Thyroid gland (tissue), 4 donors: ENCODE measurements around the gene CREBBP. TPM values are rescaled to one million over a fixed set of nuclear protein-coding genes. Genes with fewer than 3 reads are reported as not detected.

Experiments used
- DNase-seq, 2 donors: peaks; one replicate each; pipeline ENCODE4 v3.0.0-alpha.2; 2019
- H3K27ac ChIP-seq, 3 donors: fragments of 200-600 bp; sonication (generic); 1 replicate in 2 of 3; 2 replicates in 1 of 3; pipeline ENCODE4 v1.5.1; 2016 to 2019; ENCODE audit warnings: mild to moderate bottlenecking in 1 of 3, moderate library complexity in 1 of 3
- H3K27me3 ChIP-seq: fragments of 200-600 bp; sonication (generic); one replicate; pipeline ENCODE4 v1.5.1; 2019
- H3K36me3 ChIP-seq, 2 donors: fragments of 200-600 bp; sonication (generic); one replicate each; pipeline ENCODE4 v1.5.1; 2016 to 2019
- H3K4me1 ChIP-seq, 2 donors: fragments of 200-600 bp; sonication (generic); one replicate each; pipeline ENCODE4 v1.5.1; 2017 to 2019
- H3K4me3 ChIP-seq, 3 donors: fragments of 200-600 bp; sonication (generic); replicated peaks in 1 of 3; 1 replicate in 2 of 3; 2 replicates in 1 of 3; pipeline ENCODE4 v1.5.1; 2016; ENCODE audit warnings: mild to moderate bottlenecking in 1 of 3
- H3K9me3 ChIP-seq: fragments of 200-600 bp; sonication (generic); one replicate; pipeline ENCODE4 v1.5.1; 2017
- POLR2A ChIP-seq, 2 donors: fragments of 450-650 bp; IDR thresholded peaks; one replicate each; pipeline ENCODE4 v1.6.1; 2017; ENCODE audit warnings: antibody characterized with exemption in 2 of 2, mild to moderate bottlenecking in 2 of 2, moderate library complexity in 1 of 2
- WGBS, 2 donors: methylation state at CpG; one replicate each; pipeline ENCODE4 v1.1.5; 2017; 5-methylcytosine and 5-hydroxymethylcytosine counted together
- intact Hi-C: fragments of 100-400 bp; cut with DNase I; formaldehyde crosslinking; loops from one replicate; pipeline ENCODE4 v1.15.1; 2023
- total RNA-seq, 4 donors: library from RNA; depleted of rRNA; stranded (reverse); fragments of >200 nt; gene quantifications; one replicate each; pipeline ENCODE4 v1.2.3, GENCODE V29; 2016
- TF ChIP-seq, protein P1 (sequence below), 6 experiments: fragments of 200-600 bp in 3 of 6; fragments of 450-650 bp in 3 of 6; sonication (generic) in 3 of 6; IDR thresholded peaks; one replicate each; pipeline ENCODE4 v1.5.1; 2016 to 2019; ENCODE audit warnings: antibody characterized with exemption in 6 of 6, mild to moderate bottlenecking in 2 of 6, inconsistent platforms in 1 of 6, moderate library complexity in 1 of 6

Gene CREBBP
- total RNA-seq, 4 donors from 2014 or later = 52.5 to 157 (median 75.9) TPM

DNA sequence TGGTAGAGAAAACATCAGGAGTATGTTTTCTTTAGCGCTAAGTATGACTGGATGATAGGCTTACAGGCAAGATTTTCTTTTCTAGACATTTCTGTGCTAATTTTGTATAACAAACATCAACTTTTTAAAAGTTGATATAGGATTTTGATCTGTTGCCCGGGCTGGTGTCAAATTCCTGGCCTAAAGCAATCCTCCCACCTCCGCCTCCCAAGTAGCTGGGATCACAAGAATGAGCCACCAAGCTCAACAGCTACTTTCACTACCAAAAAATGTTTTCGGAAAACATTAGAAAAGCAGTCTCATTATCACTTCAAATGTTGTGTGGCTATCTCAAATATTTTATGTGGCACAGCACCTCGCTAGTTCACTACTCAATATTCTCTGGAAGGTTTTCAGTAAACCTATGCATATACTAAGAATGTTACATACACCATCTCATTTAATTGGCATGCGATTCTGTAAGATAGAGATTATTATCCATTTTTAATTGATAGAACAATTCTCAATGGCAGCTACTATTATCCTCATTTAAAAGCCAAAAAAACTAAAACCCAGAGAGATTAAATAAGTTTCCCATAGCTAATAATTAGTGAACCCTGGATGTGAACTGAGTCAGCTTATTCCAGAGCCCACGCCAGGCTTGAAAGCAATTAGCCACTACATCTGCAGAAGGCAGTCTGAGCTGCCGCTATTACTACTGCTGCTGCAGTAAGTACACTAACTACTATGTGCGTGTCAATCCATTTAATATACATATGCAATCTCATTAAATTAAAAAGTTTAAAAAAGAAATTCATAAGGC is 41.7 kb downstream of the CREBBP start:
- 83 to 87% methylated on average over 9 of the region's 9 CpGs for WGBS, 2 donors
- no peaks in the 10 kb centered on the region for H3K27me3 ChIP-seq
- DNase-seq = no peak
- no peak overlapping the region for H3K27ac ChIP-seq
- TF ChIP-seq POLR2A (IDR thresholded peaks at IDR 0.05) = no peak
- TF ChIP-seq, protein P1, sequence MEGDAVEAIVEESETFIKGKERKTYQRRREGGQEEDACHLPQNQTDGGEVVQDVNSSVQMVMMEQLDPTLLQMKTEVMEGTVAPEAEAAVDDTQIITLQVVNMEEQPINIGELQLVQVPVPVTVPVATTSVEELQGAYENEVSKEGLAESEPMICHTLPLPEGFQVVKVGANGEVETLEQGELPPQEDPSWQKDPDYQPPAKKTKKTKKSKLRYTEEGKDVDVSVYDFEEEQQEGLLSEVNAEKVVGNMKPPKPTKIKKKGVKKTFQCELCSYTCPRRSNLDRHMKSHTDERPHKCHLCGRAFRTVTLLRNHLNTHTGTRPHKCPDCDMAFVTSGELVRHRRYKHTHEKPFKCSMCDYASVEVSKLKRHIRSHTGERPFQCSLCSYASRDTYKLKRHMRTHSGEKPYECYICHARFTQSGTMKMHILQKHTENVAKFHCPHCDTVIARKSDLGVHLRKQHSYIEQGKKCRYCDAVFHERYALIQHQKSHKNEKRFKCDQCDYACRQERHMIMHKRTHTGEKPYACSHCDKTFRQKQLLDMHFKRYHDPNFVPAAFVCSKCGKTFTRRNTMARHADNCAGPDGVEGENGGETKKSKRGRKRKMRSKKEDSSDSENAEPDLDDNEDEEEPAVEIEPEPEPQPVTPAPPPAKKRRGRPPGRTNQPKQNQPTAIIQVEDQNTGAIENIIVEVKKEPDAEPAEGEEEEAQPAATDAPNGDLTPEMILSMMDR (IDR thresholded peaks at IDR 0.05) = no peak
- intact Hi-C loops = no loop called here
- H3K4me1 ChIP-seq = peaks cover 27 to 38% of the 10 kb centered on the region in 2 donors
- no peaks in the 10 kb centered on the region for H3K36me3 ChIP-seq
- H3K4me3 ChIP-seq = no peak overlapping the region
- no peaks in the 10 kb centered on the region for H3K9me3 ChIP-seq

DNA sequence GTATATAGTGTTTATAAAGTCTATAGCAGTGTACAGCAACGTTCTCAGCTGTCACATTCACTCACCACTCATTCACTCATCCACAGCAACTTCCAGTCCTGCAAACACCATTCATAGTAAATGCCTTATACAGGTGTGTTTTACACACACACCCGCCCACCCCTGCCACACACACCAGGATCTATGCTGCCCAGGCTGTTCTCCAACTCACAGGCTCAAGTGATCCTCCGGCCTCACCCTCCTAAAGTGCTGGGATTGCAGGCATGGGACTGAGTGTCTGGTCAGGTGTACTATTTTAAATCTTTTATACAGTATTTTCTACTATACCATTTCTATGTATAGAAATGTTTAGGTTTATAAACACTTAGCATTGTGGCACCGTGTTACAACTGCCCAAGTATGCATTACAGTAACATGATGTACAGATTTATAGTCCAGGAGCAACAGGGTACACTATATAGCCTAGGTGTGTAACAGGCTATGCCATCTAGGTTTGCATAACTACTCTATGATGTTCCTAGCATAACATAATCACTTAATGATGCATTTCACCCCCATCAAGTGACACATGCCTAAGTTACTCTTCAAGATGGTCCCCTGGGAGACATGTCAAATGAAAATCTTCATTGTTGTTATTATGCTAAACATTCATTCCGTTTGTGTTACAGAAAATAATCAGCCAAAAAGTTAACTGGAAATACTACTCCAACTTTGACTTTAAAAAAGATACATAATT is 42.5 kb downstream of the CREBBP start:
- Histone ChIP-seq H3K27ac (no peak overlapping the region), H3K4me1 (peaks cover 27 to 38% of the 10 kb centered on the region in 2 donors), H3K36me3 (no peaks in the 10 kb centered on the region), H3K4me3 (no peak overlapping the region), H3K27me3 (no peaks in the 10 kb centered on the region), H3K9me3 (no peaks in the 10 kb centered on the region)
- TF ChIP-seq, protein P1 (IDR thresholded peaks at IDR 0.05) = no peak
- TF ChIP-seq POLR2A (IDR thresholded peaks at IDR 0.05) = no peak
- no peak for DNase-seq
- 66 to 68% methylated on average over 5 of the region's 5 CpGs for WGBS, 2 donors
- intact Hi-C loops = no loop called here

DNA sequence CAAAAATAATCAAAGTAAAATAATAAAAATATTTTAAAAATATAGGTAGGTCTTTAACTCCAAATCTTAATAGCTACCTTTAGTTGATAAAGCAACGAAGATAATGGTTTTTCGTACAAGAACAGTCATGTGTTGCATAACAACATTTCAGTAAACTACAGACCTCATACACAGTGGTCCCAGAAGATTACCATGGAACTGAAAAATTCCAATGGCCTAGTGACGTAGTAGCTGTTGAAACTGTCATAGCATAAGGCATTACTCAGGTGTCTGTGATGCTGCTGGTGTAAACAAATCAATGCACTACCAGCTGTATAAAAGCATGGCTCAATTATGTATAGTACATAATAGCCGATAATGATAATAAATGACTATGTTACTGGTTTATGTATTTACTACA is 43.9 kb downstream of the CREBBP start:
- no peaks in the 10 kb centered on the region for H3K9me3 ChIP-seq
- no peak overlapping the region for H3K27ac ChIP-seq
- H3K4me1 ChIP-seq = peaks cover 17 to 27% of the 10 kb centered on the region in 2 donors
- 93% methylated on average over 4 of the region's 4 CpGs for WGBS, 2 donors
- H3K4me3 ChIP-seq = no peak overlapping the region
- H3K36me3 ChIP-seq = no peaks in the 10 kb centered on the region
- intact Hi-C loops = no loop called here
- no peak for DNase-seq
- no peaks in the 10 kb centered on the region for H3K27me3 ChIP-seq
- TF ChIP-seq POLR2A (IDR thresholded peaks at IDR 0.05) = no peak
- TF ChIP-seq, protein P1 (IDR thresholded peaks at IDR 0.05) = no peak

DNA sequence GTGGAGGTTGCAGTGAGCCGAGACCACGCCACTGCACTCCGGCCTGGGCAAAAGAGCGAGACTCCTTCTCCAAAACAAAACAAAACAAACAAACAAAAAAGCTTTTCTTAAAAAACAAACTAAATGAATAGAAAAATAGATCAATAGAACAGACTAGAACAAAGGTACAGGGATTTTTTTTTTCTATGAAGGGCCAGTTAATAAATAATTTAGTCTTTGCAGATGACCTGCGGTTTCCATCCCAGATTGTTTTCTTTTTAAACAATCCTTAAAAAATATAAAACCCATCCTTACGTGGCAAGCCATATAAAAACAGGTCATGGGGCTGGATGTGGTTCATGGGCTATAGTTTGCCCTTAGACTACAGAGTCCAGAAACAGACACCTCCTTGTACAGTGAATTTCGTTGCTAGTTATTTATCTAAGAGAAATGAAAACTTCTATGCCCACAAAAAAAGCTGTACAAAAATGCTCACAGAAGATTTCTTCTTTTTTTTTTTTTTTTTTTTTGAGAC is 45.4 kb downstream of the CREBBP start:
- no peak for DNase-seq
- Histone ChIP-seq H3K27ac (no peak overlapping the region), H3K36me3 (no peaks in the 10 kb centered on the region), H3K9me3 (no peaks in the 10 kb centered on the region), H3K4me3 (no peak overlapping the region), H3K27me3 (no peaks in the 10 kb centered on the region), H3K4me1 (peaks cover 17% of the 10 kb centered on the region in 2 donors)
- WGBS, 2 donors = 94 to 97% methylated on average over 7 of the region's 7 CpGs
- TF ChIP-seq, protein P1 (IDR thresholded peaks at IDR 0.05) = no peak
- TF ChIP-seq POLR2A (IDR thresholded peaks at IDR 0.05) = no peak
- intact Hi-C loops = no loop called here

DNA sequence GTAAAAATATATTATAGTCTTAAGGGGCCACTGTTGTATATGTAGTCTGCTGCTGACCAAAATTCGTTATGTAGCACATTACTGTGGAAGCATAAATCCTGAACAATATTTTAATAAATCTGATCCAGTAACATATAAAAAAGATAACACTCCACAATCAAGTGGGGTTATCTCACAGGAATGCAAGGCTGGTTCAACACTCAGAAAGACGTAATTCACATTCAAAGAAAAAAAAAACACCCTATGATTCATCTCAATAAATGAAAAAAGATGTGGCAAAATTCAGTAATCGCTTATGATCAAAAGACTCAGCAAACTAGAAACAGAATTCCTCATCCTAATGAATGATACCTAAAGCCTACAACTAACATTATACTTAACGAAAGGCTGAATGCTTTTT is 47.8 kb downstream of the CREBBP start:
- Histone ChIP-seq H3K27me3 (no peaks in the 10 kb centered on the region), H3K27ac (no peak overlapping the region), H3K36me3 (no peaks in the 10 kb centered on the region), H3K9me3 (no peaks in the 10 kb centered on the region), H3K4me3 (no peak overlapping the region), H3K4me1 (peaks cover 4 to 12% of the 10 kb centered on the region in 2 donors)
- WGBS, 2 donors = 95 to 98% methylated on average over 4 of the region's 4 CpGs
- DNase-seq = no peak
- intact Hi-C loops = no loop called here
- no peak for TF ChIP-seq POLR2A (IDR thresholded peaks at IDR 0.05)
- TF ChIP-seq, protein P1 (IDR thresholded peaks at IDR 0.05) = no peak
